HG03521 (cell line): ENCODE data around the gene RAB31.
"Not testable (repeated sequence)": the region's sequence is repeated elsewhere in the genome, so short reads cannot be mapped to it uniquely, and the experiment has no call there.

ENCODE experiments used
- ATAC-seq: cut with Tn5 transposase; IDR thresholded peaks from one replicate; pipeline ENCODE4 v1.9.1; 2021; ENCODE audit warnings: mild to moderate bottlenecking, moderate library complexity; ENCODE audit not compliant: unreplicated experiment

Gene RAB31

GRCh38 chr18:9854801-9855676, 146.9 kb downstream of the RAB31 start:
- no peak for ATAC-seq

- no peak for ATAC-seq
Measured at GRCh38 chr18:9855681-9856080, 147.6 kb downstream of the RAB31 start.

- ATAC-seq, result no peak
Measured at GRCh38 chr18:9856092-9856491, 148.0 kb downstream of the RAB31 start.

- ATAC-seq, result not testable (repeated sequence)
Measured at GRCh38 chr18:9857479-9857998, 149.4 kb downstream of the RAB31 start.

GRCh38 chr18:9858642-9859041, 150.5 kb downstream of the RAB31 start:
- ATAC-seq, result no peak

- no peak for ATAC-seq
Measured at GRCh38 chr18:9859232-9859631, 151.1 kb downstream of the RAB31 start.

- ATAC-seq, result no peak
Measured at GRCh38 chr18:9860682-9861081, 152.6 kb downstream of the RAB31 start.

- ATAC-seq, result peak; percentile 74
Measured at GRCh38 chr18:9861157-9861556, 153.1 kb downstream of the RAB31 start.

- ATAC-seq, result no peak
Measured at GRCh38 chr18:9861933-9862332, 153.8 kb downstream of the RAB31 start.

- no peak for ATAC-seq
Measured at GRCh38 chr18:9862686-9863085, 154.6 kb downstream of the RAB31 start.

GRCh38 chr18:9863282-9863681, 155.2 kb downstream of the RAB31 start:
- no peak for ATAC-seq

- ATAC-seq, result no peak
Measured at GRCh38 chr18:9865764-9866490, 157.8 kb downstream of the RAB31 start.

GRCh38 chr18:9866627-9867026, 158.5 kb downstream of the RAB31 start:
- no peak for ATAC-seq

GRCh38 chr18:9867071-9867594, 159.0 kb downstream of the RAB31 start:
- ATAC-seq, result no peak

- no peak for ATAC-seq
Measured at GRCh38 chr18:9868857-9869714, 161.0 kb downstream of the RAB31 start.

GRCh38 chr18:9869715-9870430, 161.8 kb downstream of the RAB31 start:
- no peak for ATAC-seq

GRCh38 chr18:9870431-9871008, 162.4 kb downstream of the RAB31 start:
- no peak for ATAC-seq

- ATAC-seq, result no peak
Measured at GRCh38 chr18:9871244-9871746, 163.2 kb downstream of the RAB31 start.

GRCh38 chr18:9872823-9873222, 164.7 kb downstream of the RAB31 start:
- no peak for ATAC-seq
